ENCODE data around the gene FCF1. TPM values are rescaled to one million over a fixed set of nuclear protein-coding genes. Genes with fewer than 3 reads are reported as not detected.

Gene FCF1
- total RNA-seq, 1 experiment from 2014 or later: 62.5 TPM

GRCh38 chr14:74691456-74691855, 21.5 kb upstream of the FCF1 start:
- DNase-seq: no peak
- Histone ChIP-seq H3K4me1 (peaks cover 12% of the 10 kb centered on the region), H3K27me3 (replicated peaks; ENCODE audit: control insufficient read depth, insufficient read depth, low read length) (no peaks in the 10 kb centered on the region), H3K36me3 (ENCODE audit: control insufficient read depth, insufficient read depth, low read length) (no peaks in the 10 kb centered on the region), H3K9me3 (no peaks in the 10 kb centered on the region), H3K4me3 (ENCODE audit: low read depth, low read length) (no peak overlapping the region)
- H3K36me3 Mint-ChIP-seq (ENCODE audit: insufficient read depth, unreplicated experiment): peaks cover 34% of the 10 kb centered on the region
- ChIA-PET POLR2A (no interaction called here), CTCF (no interaction called here)
- H3K4me3 Mint-ChIP-seq (ENCODE audit: unreplicated experiment): no peak overlapping the region
- no peak overlapping the region for H3K27ac Mint-ChIP-seq (ENCODE audit: unreplicated experiment)
- intact Hi-C loops (cut with micrococcal nuclease; ENCODE audit: unreplicated experiment): no loop called here
- no peak for TF ChIP-seq CTCF (IDR thresholded peaks at IDR 0.05; ENCODE audit: insufficient read depth in 1 of 2, low read depth in 1 of 2, low read length in 1 of 2, severe bottlenecking in 1 of 2, unreplicated experiment in 1 of 2)
- H3K27me3 Mint-ChIP-seq (ENCODE audit: insufficient read depth, unreplicated experiment): no peaks in the 10 kb centered on the region
- H3K4me1 Mint-ChIP-seq (ENCODE audit: low read depth, unreplicated experiment): peaks cover 9% of the 10 kb centered on the region
- no TSS peak for BruUV-seq (replicated peaks)
- no peaks in the 10 kb centered on the region for H3K9me3 Mint-ChIP-seq (ENCODE audit: unreplicated experiment)

GRCh38 chr14:74693191-74693590, 19.8 kb upstream of the FCF1 start:
- H3K36me3 ChIP-seq (ENCODE audit: control insufficient read depth, insufficient read depth, low read length): no peaks in the 10 kb centered on the region
- H3K27me3 ChIP-seq (replicated peaks; ENCODE audit: control insufficient read depth, insufficient read depth, low read length): no peaks in the 10 kb centered on the region
- TF ChIP-seq CTCF (IDR thresholded peaks at IDR 0.05; ENCODE audit: insufficient read depth in 1 of 2, low read depth in 1 of 2, low read length in 1 of 2, severe bottlenecking in 1 of 2, unreplicated experiment in 1 of 2): no peak
- Mint-ChIP-seq H3K4me1 (ENCODE audit: low read depth, unreplicated experiment) (no peaks in the 10 kb centered on the region), H3K27me3 (ENCODE audit: insufficient read depth, unreplicated experiment) (no peaks in the 10 kb centered on the region), H3K27ac (ENCODE audit: unreplicated experiment) (no peak overlapping the region), H3K4me3 (ENCODE audit: unreplicated experiment) (no peak overlapping the region), H3K36me3 (ENCODE audit: insufficient read depth, unreplicated experiment) (peaks cover 34% of the 10 kb centered on the region), H3K9me3 (ENCODE audit: unreplicated experiment) (no peaks in the 10 kb centered on the region)
- H3K9me3 ChIP-seq: no peaks in the 10 kb centered on the region
- H3K4me1 ChIP-seq: no peaks in the 10 kb centered on the region
- H3K4me3 ChIP-seq (ENCODE audit: low read depth, low read length): no peak overlapping the region
- CTCF ChIA-PET: interaction anchor here (1.6 kb wide), 1 partner anchor 84 kb away, joined by 5 read pairs; no protein-coding TSS in a partner anchor
- intact Hi-C loops (cut with micrococcal nuclease; ENCODE audit: unreplicated experiment): no loop called here
- DNase-seq: no peak
- no TSS peak for BruUV-seq (replicated peaks)
- POLR2A ChIA-PET: interaction anchor here (0.5 kb wide), 1 partner anchor 1557 kb away, joined by 5 read pairs; no protein-coding TSS in a partner anchor

- H3K4me1 ChIP-seq: no peaks in the 10 kb centered on the region
- no peak overlapping the region for H3K27ac Mint-ChIP-seq (ENCODE audit: unreplicated experiment)
- no peak overlapping the region for H3K4me3 Mint-ChIP-seq (ENCODE audit: unreplicated experiment)
- POLR2A ChIA-PET: no interaction called here
- BruUV-seq (replicated peaks): no TSS peak
- TF ChIP-seq CTCF (IDR thresholded peaks at IDR 0.05; ENCODE audit: insufficient read depth in 1 of 2, low read depth in 1 of 2, low read length in 1 of 2, severe bottlenecking in 1 of 2, unreplicated experiment in 1 of 2): no peak
- no peaks in the 10 kb centered on the region for H3K27me3 ChIP-seq (replicated peaks; ENCODE audit: control insufficient read depth, insufficient read depth, low read length)
- H3K4me1 Mint-ChIP-seq (ENCODE audit: low read depth, unreplicated experiment): no peaks in the 10 kb centered on the region
- H3K9me3 Mint-ChIP-seq (ENCODE audit: unreplicated experiment): no peaks in the 10 kb centered on the region
- CTCF ChIA-PET: interaction anchor here (1.7 kb wide), 1 partner anchor 11 kb away, joined by 3 read pairs; no protein-coding TSS in a partner anchor
- no peaks in the 10 kb centered on the region for H3K9me3 ChIP-seq
- H3K36me3 Mint-ChIP-seq (ENCODE audit: insufficient read depth, unreplicated experiment): peaks cover 20% of the 10 kb centered on the region
- DNase-seq: no peak
- intact Hi-C loops (cut with micrococcal nuclease; ENCODE audit: unreplicated experiment): no loop called here
- H3K27me3 Mint-ChIP-seq (ENCODE audit: insufficient read depth, unreplicated experiment): no peaks in the 10 kb centered on the region
- H3K36me3 ChIP-seq (ENCODE audit: control insufficient read depth, insufficient read depth, low read length): no peaks in the 10 kb centered on the region
- H3K4me3 ChIP-seq (ENCODE audit: low read depth, low read length): no peak overlapping the region
These were observed 17.5 kb upstream of the FCF1 start for GRCh38 chr14:74695406-74695805.
